HG03045 (cell line): ENCODE results near the gene CHAC1.
"Not testable (repeated sequence)": the region's sequence is repeated elsewhere in the genome, so short reads cannot be mapped to it uniquely, and the experiment has no call there.

Source experiments
- ATAC-seq: cut with Tn5 transposase; IDR thresholded peaks from one replicate; pipeline ENCODE4 v1.9.1; 2021; ENCODE audit warnings: mild to moderate bottlenecking, moderate library complexity; ENCODE audit not compliant: unreplicated experiment

Gene CHAC1

GRCh38 chr15:40936709-40937666, 16.3 kb upstream of the CHAC1 start:
- ATAC-seq: no peak

- no peak for ATAC-seq
Measured at GRCh38 chr15:40937762-40938535, 15.3 kb upstream of the CHAC1 start.

GRCh38 chr15:40938536-40938870, 14.8 kb upstream of the CHAC1 start:
- no peak for ATAC-seq

GRCh38 chr15:40940296-40940801, 12.9 kb upstream of the CHAC1 start:
- no peak for ATAC-seq

- ATAC-seq: peak; percentile 13
Measured at GRCh38 chr15:40941068-40941527, 12.2 kb upstream of the CHAC1 start.

GRCh38 chr15:40941528-40942336, 11.5 kb upstream of the CHAC1 start:
- ATAC-seq: peak; percentile 52

- no peak for ATAC-seq
Measured at GRCh38 chr15:40942337-40942854, 10.9 kb upstream of the CHAC1 start.

GRCh38 chr15:40942878-40943277, 10.4 kb upstream of the CHAC1 start:
- no peak for ATAC-seq

GRCh38 chr15:40943764-40944365, 9.4 kb upstream of the CHAC1 start:
- ATAC-seq: no peak

- no peak for ATAC-seq
Measured at GRCh38 chr15:40944510-40945296, 8.6 kb upstream of the CHAC1 start.

- no peak for ATAC-seq
Measured at GRCh38 chr15:40948706-40949473, 4.4 kb upstream of the CHAC1 start.

- no peak for ATAC-seq
Measured at GRCh38 chr15:40949756-40950207, 3.5 kb upstream of the CHAC1 start.

- ATAC-seq: no peak
Measured at GRCh38 chr15:40951764-40952163, 1.5 kb upstream of the CHAC1 start.

- peak; percentile 16 for ATAC-seq
Measured at GRCh38 chr15:40952301-40952900, 870 bp upstream of the CHAC1 start.

- no peak for ATAC-seq
Measured at GRCh38 chr15:40953713-40954074, 423 bp downstream of the CHAC1 start.

GRCh38 chr15:40954158-40954848, 1.0 kb downstream of the CHAC1 start:
- ATAC-seq: not testable (repeated sequence)

GRCh38 chr15:40955141-40955903, 2.1 kb downstream of the CHAC1 start:
- no peak for ATAC-seq
